Measurements from ENCODE around the gene NOL4.

Gene NOL4

GRCh38 chr18:34196256-34196655, 28.5 kb downstream of the NOL4 start:
- H3K4me3 ChIP-seq (ENCODE audit: low read depth, low read length), result no peak overlapping the region

GRCh38 chr18:34194239-34194638, 30.5 kb downstream of the NOL4 start:
- no peak overlapping the region for H3K4me3 ChIP-seq (ENCODE audit: low read depth, low read length)

GRCh38 chr18:34189656-34190435, 34.9 kb downstream of the NOL4 start:
- no peak overlapping the region for H3K4me3 ChIP-seq (ENCODE audit: low read depth, low read length)

All from iPS-11a (cell line).